T-helper 1 cell (primary cell): ENCODE measurements around the gene PRDM13.
"Not testable (repeated sequence)": the region's sequence is repeated elsewhere in the genome, so short reads cannot be mapped to it uniquely, and the experiment has no call there.

Source experiments
- DNase-seq, 5 donors: peaks; one replicate each; pipeline ENCODE4 v3.0.0-alpha.2; 2012 to 2020

Gene PRDM13

DNA sequence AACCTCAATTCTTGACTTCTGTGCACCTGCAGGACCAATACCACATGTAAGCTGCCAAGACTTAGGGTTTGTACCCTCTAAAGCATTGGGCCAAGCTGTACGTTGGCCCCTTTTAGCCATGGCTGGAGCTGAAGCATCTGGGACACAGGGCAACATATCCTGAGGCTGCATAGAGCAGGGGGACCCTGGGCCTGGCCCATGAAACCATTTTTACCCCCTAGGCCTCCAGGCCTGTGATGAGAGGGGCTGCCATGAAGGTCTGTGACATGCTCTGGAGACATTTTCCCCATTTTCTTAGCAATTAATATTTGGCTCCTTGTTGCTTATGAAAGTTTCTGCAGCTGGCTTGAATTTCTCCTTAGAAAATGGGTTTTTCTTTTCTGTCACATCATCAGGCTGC lies 31.0 kb downstream of the PRDM13 start:
- no peak for DNase-seq

DNA sequence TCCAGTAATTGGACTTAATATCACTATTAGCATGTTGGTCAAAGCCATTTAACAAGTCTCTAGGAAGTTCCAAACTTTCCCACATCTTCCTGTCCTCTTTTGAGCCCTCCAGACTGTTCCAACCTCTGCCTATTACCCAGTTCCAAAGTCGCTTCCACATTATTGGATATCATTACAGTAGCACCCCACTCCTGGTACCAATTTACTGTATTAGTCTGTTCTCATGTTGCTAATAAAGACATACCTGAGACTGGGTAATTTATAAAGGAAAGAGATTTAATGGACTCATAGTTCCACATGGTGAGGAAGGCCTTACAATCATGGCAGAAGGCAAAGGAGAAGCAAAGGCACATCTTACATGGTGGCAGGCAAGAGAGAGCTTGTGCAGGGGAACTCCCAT lies 31.7 kb downstream of the PRDM13 start:
- not testable (repeated sequence) for DNase-seq

DNA sequence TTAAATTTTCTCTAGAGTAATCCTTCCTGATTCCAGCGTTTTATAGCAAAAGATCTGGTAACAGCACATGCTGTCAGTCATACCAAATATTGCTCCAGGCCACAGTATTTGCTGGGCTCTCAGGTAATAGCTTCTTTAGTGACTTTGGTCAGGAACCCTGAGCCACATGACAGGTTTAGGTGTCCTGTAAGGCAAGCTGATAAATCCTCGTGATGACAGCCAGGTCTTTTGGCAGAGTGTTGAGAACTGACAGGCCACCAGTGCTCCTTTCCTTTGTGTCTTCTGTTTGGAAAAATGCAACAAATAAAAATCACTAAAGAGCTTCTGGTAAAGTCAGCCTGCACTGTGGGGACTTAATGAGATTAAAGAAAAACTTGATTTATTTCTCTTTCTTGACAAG lies 34.6 kb downstream of the PRDM13 start:
- DNase-seq = no peak

DNA sequence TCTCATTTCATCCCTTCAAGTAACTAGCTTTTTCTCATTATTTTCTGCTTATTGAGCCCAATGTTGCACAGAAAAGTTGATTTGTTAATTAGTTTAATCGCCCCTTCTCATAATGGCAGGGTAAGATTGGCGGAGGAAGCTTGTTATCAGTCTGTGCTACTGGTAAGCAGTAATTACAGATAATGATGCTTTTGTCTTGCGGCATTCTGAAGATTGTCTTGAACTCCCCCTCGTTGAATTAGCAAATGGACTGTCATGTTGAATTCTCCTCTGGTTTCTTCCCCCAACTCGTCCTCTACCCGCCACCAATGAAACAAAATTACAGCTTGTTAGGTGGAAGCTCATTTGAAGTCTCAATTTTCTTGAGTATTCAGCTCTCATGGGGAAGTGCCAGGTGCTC lies 39.4 kb downstream of the PRDM13 start:
- DNase-seq = no peak

DNA sequence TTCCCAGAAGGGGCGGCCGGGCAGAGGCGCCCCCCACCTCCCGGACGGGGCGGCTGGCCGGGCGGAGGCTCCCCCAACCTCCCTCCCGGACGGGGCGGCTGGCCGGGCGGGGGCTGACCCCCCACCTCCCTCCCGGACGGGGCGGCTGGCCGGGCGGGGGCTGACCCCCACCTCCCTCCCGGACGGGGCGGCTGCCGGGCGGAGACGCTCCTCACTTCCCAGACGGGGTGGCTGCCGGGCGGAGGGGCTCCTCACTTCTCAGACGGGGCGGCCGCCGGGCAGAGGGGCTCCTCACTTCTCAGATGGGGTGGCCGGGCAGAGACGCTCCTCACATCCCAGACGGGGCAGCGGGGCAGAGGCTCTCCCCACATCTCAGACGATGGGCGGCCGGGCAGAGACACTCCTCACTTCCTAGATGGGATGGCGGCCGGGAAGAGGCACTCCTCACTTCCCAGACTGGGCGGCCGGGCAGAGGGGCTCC lies 43.5 kb downstream of the PRDM13 start:
- DNase-seq = not testable (repeated sequence)

GRCh38 chr6:99660206-99660605 lies 53.6 kb downstream of the PRDM13 start:
- DNase-seq = no peak

GRCh38 chr6:99661870-99662269 lies 55.2 kb downstream of the PRDM13 start:
- DNase-seq = no peak

GRCh38 chr6:99662616-99663015 lies 56.0 kb downstream of the PRDM13 start:
- DNase-seq = no peak
